HCT116 (cell line): Measurements from ENCODE around the gene UBA6. TPM values are rescaled to one million over a fixed set of nuclear protein-coding genes. Genes with fewer than 3 reads are reported as not detected.

Source experiments
- ATAC-seq: fragments of 200-7000 bp; cut with Tn5 transposase; 2 replicates; pipeline ENCODE4 v1.9.1; 2020; ENCODE audit warnings: mild to moderate bottlenecking, moderate library complexity
- BruUV-seq: library from RNA; stranded (reverse); fragments of 400-500 nt; replicated peaks from 2 replicates; lab custom pipeline; 2021; lab: Mats Ljungman, UMichigan
- CTCF ChIA-PET: fragments of 300-600 bp; sonication (Branson Sonifier 250); formaldehyde crosslinking; loops from one replicate; lab custom pipeline; 2021; ENCODE audit warnings: antibody characterized with exemption; lab: Charles Lee
- POLR2A ChIA-PET: fragments of 300-600, 350-600 bp; sonication (Branson Sonifier 250); formaldehyde crosslinking; loops from one replicate; lab custom pipeline; 2021; ENCODE audit warnings: antibody characterized with exemption; lab: Charles Lee
- RAD21 ChIA-PET, 2 experiments: fragments of 300-600 bp; sonication (Branson Sonifier 250); formaldehyde crosslinking; loops; one replicate each; lab custom pipeline; 2023; ENCODE audit warnings: low total read pairs in 2 of 2; ENCODE audit not compliant: uncharacterized antibody in 2 of 2, unreplicated experiment in 2 of 2, low non-redundant PET in 1 of 2; lab: Charles Lee
- DNase-seq: peaks from one replicate; pipeline ENCODE4 v3.0.0-alpha.2; 2010; ENCODE audit warnings: low read depth, low spot score
- H2AFZ ChIP-seq: fragments of 200-600 bp; shearing (Covaris generic), sonication (generic); 2 replicates; pipeline ENCODE4 v1.6.1; 2017; ENCODE audit warnings: low read depth, mixed run types, mixed read lengths, antibody characterized with exemption, low read length; ENCODE audit not compliant: poor library complexity, severe bottlenecking
- H3K27ac ChIP-seq: 2 replicates; pipeline ENCODE4 v1.5.1; 2012; ENCODE audit warnings: low read depth, low read length
- H3K27me3 ChIP-seq: fragments of 200-600 bp; sonication (generic); 2 replicates; pipeline ENCODE4 v1.6.1; 2016; ENCODE audit warnings: mixed run types, low read length, mixed read lengths; ENCODE audit not compliant: insufficient read depth
- H3K36me3 ChIP-seq, 2 experiments: fragments of 200-500 bp in 1 of 2; fragments of 200-600 bp in 1 of 2; sonication (Bioruptor generic) in 1 of 2; sonication (generic) in 1 of 2; 2 replicates each; pipeline versions ENCODE4 v1.5.1 to v1.6.1; 2014 to 2016; ENCODE audit warnings: low read length in 2 of 2, inconsistent platforms in 1 of 2, mixed read lengths in 1 of 2, mixed run types in 1 of 2; ENCODE audit not compliant: insufficient read depth in 2 of 2, control insufficient read depth in 1 of 2
- H3K4me1 ChIP-seq, 2 experiments: fragments of 200-600 bp in 1 of 2; sonication (generic) in 1 of 2; 2 replicates each; pipeline versions ENCODE4 v1.5.1 to v1.6.1; 2012 to 2017; ENCODE audit warnings: low read length in 2 of 2, inconsistent platforms in 1 of 2, mild to moderate bottlenecking in 1 of 2, mixed read lengths in 1 of 2, mixed run types in 1 of 2, moderate library complexity in 1 of 2; ENCODE audit not compliant: insufficient read depth in 2 of 2, control insufficient read depth in 1 of 2
- H3K4me2 ChIP-seq: fragments of 200-600 bp; sonication (generic); 2 replicates; pipeline ENCODE4 v1.6.1; 2017; ENCODE audit warnings: mixed run types, low read length, mixed read lengths
- H3K4me3 ChIP-seq, 2 experiments: fragments of 200-600 bp in 1 of 2; sonication (generic) in 1 of 2; replicated peaks in 1 of 2; 2 replicates each; pipeline ENCODE4 v1.5.1; 2011 to 2016; ENCODE audit warnings: low read length in 2 of 2, control low read depth in 1 of 2, low read depth in 1 of 2, mild to moderate bottlenecking in 1 of 2, mixed read lengths in 1 of 2, mixed run types in 1 of 2
- H3K79me2 ChIP-seq: fragments of 200-600 bp; sonication (generic); 2 replicates; pipeline ENCODE4 v1.6.1; 2017; ENCODE audit warnings: mild to moderate bottlenecking, mixed run types, low read length, moderate library complexity, mixed read lengths; ENCODE audit not compliant: insufficient read depth
- H3K9ac ChIP-seq: fragments of 200-600 bp; sonication (generic); 2 replicates; pipeline ENCODE4 v1.6.1; 2016; ENCODE audit warnings: low read length, mixed read lengths
- H3K9me2 ChIP-seq: fragments of 200-600 bp; sonication (generic), shearing (Covaris generic); 2 replicates; pipeline ENCODE4 v1.6.1; 2017; ENCODE audit warnings: mixed run types, mild to moderate bottlenecking, moderate library complexity; ENCODE audit not compliant: insufficient read depth
- H3K9me3 ChIP-seq, 2 experiments: fragments of 200-500 bp in 1 of 2; fragments of 200-600 bp in 1 of 2; sonication (Bioruptor generic) in 1 of 2; sonication (generic) in 1 of 2; 2 replicates each; pipeline ENCODE4 v1.6.1; 2014 to 2017; ENCODE audit warnings: low read length in 2 of 2, mixed read lengths in 2 of 2, inconsistent platforms in 1 of 2, low read depth in 1 of 2, mild to moderate bottlenecking in 1 of 2, mixed run types in 1 of 2, moderate library complexity in 1 of 2; ENCODE audit not compliant: control insufficient read depth in 1 of 2, insufficient read depth in 1 of 2
- H4K20me1 ChIP-seq: fragments of 200-600 bp; sonication (generic), shearing (Covaris generic); 2 replicates; pipeline ENCODE4 v1.6.1; 2017; ENCODE audit warnings: mixed run types, mild to moderate bottlenecking, moderate library complexity; ENCODE audit not compliant: insufficient read depth
- CBX3 ChIP-seq: IDR thresholded peaks from 2 replicates; pipeline ENCODE4 v1.6.1; 2012; ENCODE audit warnings: low read depth
- CEBPB ChIP-seq: IDR thresholded peaks from 2 replicates; pipeline ENCODE4 v1.6.1; 2012; ENCODE audit warnings: low read depth
- CTCF ChIP-seq, 3 experiments: fragments of 200-600 bp in 1 of 3; sonication (generic) in 1 of 3; IDR thresholded peaks in 2 of 3; conservative IDR thresholded peaks in 1 of 3; 2 replicates each; pipeline ENCODE4 v1.5.1; 2012 to 2017; ENCODE audit warnings: low read depth in 2 of 3, low read length in 2 of 3, antibody characterized with exemption in 1 of 3, borderline replicate concordance in 1 of 3, control low read depth in 1 of 3, mild to moderate bottlenecking in 1 of 3, mixed read lengths in 1 of 3, mixed run types in 1 of 3, moderate library complexity in 1 of 3; ENCODE audit not compliant: insufficient read depth in 1 of 3
- EZH2 ChIP-seq: fragments of 200-600 bp; sonication (generic); IDR thresholded peaks from 2 replicates; pipeline ENCODE4 v1.6.1; 2017; ENCODE audit warnings: antibody characterized with exemption, mixed run types
- FOSL1 ChIP-seq: IDR thresholded peaks from 2 replicates; pipeline ENCODE4 v1.6.1; 2012; ENCODE audit warnings: low read depth
- JUND ChIP-seq: IDR thresholded peaks from 2 replicates; pipeline ENCODE4 v1.6.1; 2012
- POLR2A ChIP-seq: IDR thresholded peaks from 2 replicates; pipeline ENCODE4 v1.7.0; 2011; ENCODE audit warnings: borderline replicate concordance; ENCODE audit not compliant: insufficient read depth, insufficient read length; ENCODE audit errors: extremely low read depth
- POLR2AphosphoS5 ChIP-seq: IDR thresholded peaks from 2 replicates; pipeline ENCODE4 v1.6.1; 2011; ENCODE audit warnings: mild to moderate bottlenecking, low read depth, low read length, moderate library complexity
- SIN3A ChIP-seq: IDR thresholded peaks from 2 replicates; pipeline ENCODE4 v1.6.1; 2012; ENCODE audit warnings: low read depth
- SRF ChIP-seq: IDR thresholded peaks from 2 replicates; pipeline ENCODE4 v1.6.1; 2012; ENCODE audit warnings: low read depth
- TCF7L2 ChIP-seq: IDR thresholded peaks from 2 replicates; pipeline ENCODE4 v1.7.0; 2011; ENCODE audit warnings: borderline replicate concordance, inconsistent platforms; ENCODE audit not compliant: insufficient read depth, insufficient read length; ENCODE audit errors: extremely low read depth
- YY1 ChIP-seq: IDR thresholded peaks from 2 replicates; pipeline ENCODE4 v1.6.1; 2011; ENCODE audit warnings: low read length, low read depth, moderate library complexity, mild to moderate bottlenecking; ENCODE audit not compliant: insufficient replicate concordance; ENCODE audit errors: extremely low read depth
- ZNF274 ChIP-seq: fragments of 200-500 bp; sonication (Bioruptor generic); IDR thresholded peaks from 2 replicates; pipeline ENCODE4 v1.6.1; 2014; ENCODE audit warnings: mild to moderate bottlenecking, low read depth, low read length, inconsistent platforms
- intact Hi-C: fragments of 100-400 bp; cut with micrococcal nuclease; formaldehyde crosslinking; loops from 2 replicates; pipeline ENCODE4 v1.10.0; 2022
- total RNA-seq: library from RNA; stranded (reverse); gene quantifications from one replicate; pipeline ENCODE4 v1.2.1, GENCODE V29; 2021; ENCODE audit not compliant: unreplicated experiment
- TF ChIP-seq, protein P1 (sequence below): IDR thresholded peaks from 2 replicates; pipeline ENCODE4 v1.6.1; 2011; ENCODE audit warnings: mild to moderate bottlenecking, low read length, moderate library complexity; ENCODE audit not compliant: insufficient replicate concordance; ENCODE audit errors: extremely low read depth

UBA6 gene
- total RNA-seq, 1 experiment from 2014 or later = 98.9 TPM

- TF ChIP-seq, protein P1, sequence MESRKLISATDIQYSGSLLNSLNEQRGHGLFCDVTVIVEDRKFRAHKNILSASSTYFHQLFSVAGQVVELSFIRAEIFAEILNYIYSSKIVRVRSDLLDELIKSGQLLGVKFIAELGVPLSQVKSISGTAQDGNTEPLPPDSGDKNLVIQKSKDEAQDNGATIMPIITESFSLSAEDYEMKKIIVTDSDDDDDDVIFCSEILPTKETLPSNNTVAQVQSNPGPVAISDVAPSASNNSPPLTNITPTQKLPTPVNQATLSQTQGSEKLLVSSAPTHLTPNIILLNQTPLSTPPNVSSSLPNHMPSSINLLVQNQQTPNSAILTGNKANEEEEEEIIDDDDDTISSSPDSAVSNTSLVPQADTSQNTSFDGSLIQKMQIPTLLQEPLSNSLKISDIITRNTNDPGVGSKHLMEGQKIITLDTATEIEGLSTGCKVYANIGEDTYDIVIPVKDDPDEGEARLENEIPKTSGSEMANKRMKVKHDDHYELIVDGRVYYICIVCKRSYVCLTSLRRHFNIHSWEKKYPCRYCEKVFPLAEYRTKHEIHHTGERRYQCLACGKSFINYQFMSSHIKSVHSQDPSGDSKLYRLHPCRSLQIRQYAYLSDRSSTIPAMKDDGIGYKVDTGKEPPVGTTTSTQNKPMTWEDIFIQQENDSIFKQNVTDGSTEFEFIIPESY = no peak
- TF ChIP-seq POLR2AphosphoS5 = no peak
- TF ChIP-seq CEBPB = no peak
Observed at GRCh38 chr4:67704843-67705242, 3.9 kb upstream of the UBA6 start (continued).

GRCh38 chr4:67702166-67702565 lies 1.2 kb upstream of the UBA6 start:
- RAD21 ChIA-PET = no interaction called here
- H2AFZ ChIP-seq = no peak overlapping the region
- POLR2A ChIA-PET = interaction anchor here (1.8 kb wide), 1 partner anchor 10 kb away, joined by 12 read pairs; no protein-coding TSS in a partner anchor
- CTCF ChIA-PET = interaction anchor here (1.1 kb wide), 1 partner anchor 28 kb away, joined by 3 read pairs; no protein-coding TSS in a partner anchor
- no peaks in the 10 kb centered on the region for H3K36me3 ChIP-seq
- no peak for TF ChIP-seq EZH2
- no peak for TF ChIP-seq JUND
- TF ChIP-seq SIN3A = no peak
- TF ChIP-seq FOSL1 = no peak
- TF ChIP-seq TCF7L2 = no peak
- TF ChIP-seq POLR2AphosphoS5 = no peak
- TF ChIP-seq CTCF (IDR thresholded peaks at IDR 0.05 in 2 of 3, conservative IDR thresholded peaks at IDR 0.05 in 1 of 3; ENCODE audit: borderline replicate concordance in 1 of 3, insufficient read depth in 1 of 3, low read depth in 2 of 3, low read length in 2 of 3) = no peak
- no peak for TF ChIP-seq ZNF274
- TF ChIP-seq POLR2A = no peak
- TF ChIP-seq CBX3 = no peak
- no peak for TF ChIP-seq YY1
- TF ChIP-seq SRF = no peak
- H3K27ac ChIP-seq = peak overlapping the region; percentile 64; the same call in 1 of the 2 replicates
- H3K9me3 ChIP-seq = no peaks in the 10 kb centered on the region
- BruUV-seq = no TSS peak
- H3K4me1 ChIP-seq = peaks cover 7 to 15% of the 10 kb centered on the region in 2 experiments
- no peaks in the 10 kb centered on the region for H3K27me3 ChIP-seq
- H3K79me2 ChIP-seq = peaks cover 89% of the 10 kb centered on the region
- peak overlapping the region; percentile 92 to 94 for H3K4me3 ChIP-seq
- ATAC-seq = no peak
- no peaks in the 10 kb centered on the region for H4K20me1 ChIP-seq
- intact Hi-C loops = loop anchor here (5.0 kb wide), 1 partner anchor 650 kb away; the partner anchor contains the start of gene YTHDC1
- DNase-seq = no peak
- peak overlapping the region; percentile 94 for H3K4me2 ChIP-seq
- H3K9ac ChIP-seq = peak overlapping the region; percentile 91
- no peaks in the 10 kb centered on the region for H3K9me2 ChIP-seq
